ENCODE measurements around the gene SLC34A1.
"Not testable (repeated sequence)": the region's sequence is repeated elsewhere in the genome, so short reads cannot be mapped to it uniquely, and the experiment has no call there.

Gene SLC34A1

GRCh38 chr5:177405312-177405711 is 21.1 kb downstream of the SLC34A1 start:
- no peak for DNase-seq (ENCODE audit: low read depth in 2 of 3, low spot score in 2 of 3)

GRCh38 chr5:177405805-177406204 is 21.6 kb downstream of the SLC34A1 start:
- DNase-seq (ENCODE audit: low read depth in 2 of 3, low spot score in 2 of 3): no peak

GRCh38 chr5:177409043-177409801 is 25.0 kb downstream of the SLC34A1 start, which contains the start of gene F12:
TSS of gene F12 (minus strand) at chr5:177409564. CDS start at chr5:177409527, 37 bp downstream.
- DNase-seq (ENCODE audit: low read depth in 2 of 3, low spot score in 2 of 3): no peak

GRCh38 chr5:177410575-177410974 is 26.3 kb downstream of the SLC34A1 start:
- no peak for DNase-seq (ENCODE audit: low read depth in 2 of 3, low spot score in 2 of 3)

- no peak for DNase-seq (ENCODE audit: low read depth in 2 of 3, low spot score in 2 of 3)
Measured at GRCh38 chr5:177412603-177413233, 28.5 kb downstream of the SLC34A1 start.

- no peak for DNase-seq (ENCODE audit: low read depth in 2 of 3, low spot score in 2 of 3)
Measured at GRCh38 chr5:177414481-177414880, 30.2 kb downstream of the SLC34A1 start.

GRCh38 chr5:177417081-177417480 is 32.8 kb downstream of the SLC34A1 start:
- not testable (repeated sequence) for DNase-seq (ENCODE audit: low read depth in 2 of 3, low spot score in 2 of 3)

- no peak for DNase-seq (ENCODE audit: low read depth in 2 of 3, low spot score in 2 of 3)
Measured at GRCh38 chr5:177419046-177419445, 34.8 kb downstream of the SLC34A1 start.

- not testable (repeated sequence) for DNase-seq (ENCODE audit: low read depth in 2 of 3, low spot score in 2 of 3)
Measured at GRCh38 chr5:177420472-177420871, 36.2 kb downstream of the SLC34A1 start.

GRCh38 chr5:177421062-177421798 is 37.0 kb downstream of the SLC34A1 start:
- no peak for DNase-seq (ENCODE audit: low read depth in 2 of 3, low spot score in 2 of 3)

- DNase-seq (ENCODE audit: low read depth in 2 of 3, low spot score in 2 of 3): no peak
Measured at GRCh38 chr5:177423671-177424070, 39.4 kb downstream of the SLC34A1 start.

- no peak for DNase-seq (ENCODE audit: low read depth in 2 of 3, low spot score in 2 of 3)
Measured at GRCh38 chr5:177425196-177425800, 41.1 kb downstream of the SLC34A1 start.

GRCh38 chr5:177425801-177426565 is 41.7 kb downstream of the SLC34A1 start:
- peak; percentile 96 to 98 (median 97) for DNase-seq (ENCODE audit: low read depth in 2 of 3, low spot score in 2 of 3)

- DNase-seq (ENCODE audit: low read depth in 2 of 3, low spot score in 2 of 3): peak in 1 of 3 experiments; percentile 46
Measured at GRCh38 chr5:177426566-177427210, 42.5 kb downstream of the SLC34A1 start, which contains the start of gene GRK6. TSS of gene GRK6 (plus strand) at chr5:177426676. CDS start at chr5:177426846, 170 bp downstream.

GRCh38 chr5:177427211-177427822 is 43.1 kb downstream of the SLC34A1 start:
- no peak for DNase-seq (ENCODE audit: low read depth in 2 of 3, low spot score in 2 of 3)

GRCh38 chr5:177427919-177428573 is 43.8 kb downstream of the SLC34A1 start:
- no peak for DNase-seq (ENCODE audit: low read depth in 2 of 3, low spot score in 2 of 3)

- no peak for DNase-seq (ENCODE audit: low read depth in 2 of 3, low spot score in 2 of 3)
Measured at GRCh38 chr5:177428574-177429217, 44.5 kb downstream of the SLC34A1 start.

GRCh38 chr5:177429248-177430040 is 45.2 kb downstream of the SLC34A1 start:
- peak in 1 of 3 experiments; percentile 71 for DNase-seq (ENCODE audit: low read depth in 2 of 3, low spot score in 2 of 3)
